RWPE2 (cell line): ENCODE measurements around the gene SEPTIN5.

Experiments used
- ATAC-seq: fragments of 200-7000 bp; cut with Tn5 transposase; 3 replicates; pipeline ENCODE4 v1.9.1; 2021; ENCODE audit warnings: low read depth
- DNase-seq: peaks from one replicate; pipeline ENCODE4 v3.0.0-alpha.2; 2020; ENCODE audit warnings: low spot score
- H3K27ac ChIP-seq: fragments of 450-650 bp; 2 replicates; pipeline ENCODE4 v1.5.1; 2017; ENCODE audit warnings: mild to moderate bottlenecking; ENCODE audit not compliant: poor library complexity, severe bottlenecking
- H3K27me3 ChIP-seq: fragments of 250-450 bp; sonication (Bioruptor Pico); 2 replicates; pipeline ENCODE4 v1.5.1; 2021; ENCODE audit warnings: mild to moderate bottlenecking, moderate library complexity; ENCODE audit not compliant: insufficient read depth, poor library complexity, severe bottlenecking
- H3K36me3 ChIP-seq: fragments of 250-450 bp; sonication (Bioruptor Pico); 2 replicates; pipeline ENCODE4 v1.5.1; 2020; ENCODE audit warnings: low read depth, mild to moderate bottlenecking, moderate library complexity
- H3K4me1 ChIP-seq: fragments of 250-450 bp; sonication (Bioruptor Pico); 2 replicates; pipeline ENCODE4 v1.5.1; 2021; ENCODE audit warnings: mild to moderate bottlenecking, moderate library complexity; ENCODE audit not compliant: insufficient read depth, poor library complexity, severe bottlenecking
- H3K4me3 ChIP-seq: fragments of 250-450 bp; sonication (Bioruptor Pico); 2 replicates; pipeline ENCODE4 v1.5.1; 2021; ENCODE audit warnings: mild to moderate bottlenecking, moderate library complexity; ENCODE audit not compliant: severe bottlenecking
- H3K9me3 ChIP-seq: fragments of 250-450 bp; sonication (Bioruptor Pico); 2 replicates; pipeline ENCODE4 v1.5.1; 2021; ENCODE audit warnings: mild to moderate bottlenecking, moderate library complexity; ENCODE audit not compliant: severe bottlenecking
- CTCF ChIP-seq: fragments of 450-650 bp; IDR thresholded peaks from one replicate; pipeline ENCODE4 v1.5.1; 2017; ENCODE audit warnings: mild to moderate bottlenecking, moderate library complexity; ENCODE audit not compliant: poor library complexity, severe bottlenecking

The SEPTIN5 gene

GRCh38 chr22:19745155-19746101 is 31.1 kb downstream of the SEPTIN5 start:
- H3K36me3 ChIP-seq: no peaks in the 10 kb centered on the region
- no peak overlapping the region for H3K4me3 ChIP-seq
- no peak for TF ChIP-seq CTCF
- H3K9me3 ChIP-seq: no peaks in the 10 kb centered on the region
- no peaks in the 10 kb centered on the region for H3K27me3 ChIP-seq
- H3K4me1 ChIP-seq: no peaks in the 10 kb centered on the region
- no peak for DNase-seq
- no peak overlapping the region for H3K27ac ChIP-seq
- ATAC-seq: no peak

GRCh38 chr22:19746726-19747125 is 32.4 kb downstream of the SEPTIN5 start:
- no peak for TF ChIP-seq CTCF
- Histone ChIP-seq H3K27ac (no peak overlapping the region), H3K4me3 (no peak overlapping the region), H3K27me3 (no peaks in the 10 kb centered on the region), H3K36me3 (no peaks in the 10 kb centered on the region), H3K4me1 (peaks cover 7% of the 10 kb centered on the region), H3K9me3 (no peaks in the 10 kb centered on the region)
- no peak for ATAC-seq
- no peak for DNase-seq

GRCh38 chr22:19747551-19747950 is 33.2 kb downstream of the SEPTIN5 start:
- no peak for TF ChIP-seq CTCF
- Histone ChIP-seq H3K9me3 (no peaks in the 10 kb centered on the region), H3K36me3 (no peaks in the 10 kb centered on the region), H3K4me1 (peaks cover 7% of the 10 kb centered on the region), H3K4me3 (no peak overlapping the region), H3K27me3 (no peaks in the 10 kb centered on the region), H3K27ac (no peak overlapping the region)
- DNase-seq (no peak), ATAC-seq (no peak)

GRCh38 chr22:19748139-19748538 is 33.8 kb downstream of the SEPTIN5 start:
- peaks cover 7% of the 10 kb centered on the region for H3K4me1 ChIP-seq
- no peak for TF ChIP-seq CTCF
- no peak overlapping the region for H3K27ac ChIP-seq
- no peaks in the 10 kb centered on the region for H3K36me3 ChIP-seq
- ATAC-seq (no peak), DNase-seq (no peak)
- no peak overlapping the region for H3K4me3 ChIP-seq
- no peaks in the 10 kb centered on the region for H3K27me3 ChIP-seq
- H3K9me3 ChIP-seq: no peaks in the 10 kb centered on the region
